GM23248 (cell line): Measurements from ENCODE around the gene ABCD1. TPM values are rescaled to one million over a fixed set of nuclear protein-coding genes. Genes with fewer than 3 reads are reported as not detected.
"Not testable (repeated sequence)": the region's sequence is repeated elsewhere in the genome, so short reads cannot be mapped to it uniquely, and the experiment has no call there.

Source experiments
- DNase-seq: peaks from one replicate; pipeline ENCODE4 v3.0.0-alpha.2; 2015
- H2AFZ ChIP-seq: fragments of 200-600 bp; sonication (generic); 2 replicates; pipeline ENCODE4 v1.6.1; 2016; ENCODE audit warnings: antibody characterized with exemption
- H3F3A ChIP-seq: fragments of 200-600 bp; sonication (generic); 2 replicates; pipeline ENCODE4 v1.6.1; 2016; ENCODE audit warnings: mild to moderate bottlenecking, antibody characterized with exemption, mixed run types; ENCODE audit not compliant: insufficient read depth
- H3K27ac ChIP-seq: fragments of 200-600 bp; sonication (generic); 2 replicates; pipeline ENCODE4 v1.5.1; 2016; ENCODE audit warnings: mild to moderate bottlenecking
- H3K27me3 ChIP-seq: fragments of 200-600 bp; sonication (generic); replicated peaks from 2 replicates; pipeline ENCODE4 v1.6.1; 2016; ENCODE audit warnings: mild to moderate bottlenecking; ENCODE audit not compliant: insufficient read depth
- H3K36me3 ChIP-seq: fragments of 200-600 bp; sonication (generic); 2 replicates; pipeline ENCODE4 v1.6.1; 2016; ENCODE audit warnings: low read depth, mild to moderate bottlenecking
- H3K4me1 ChIP-seq: fragments of 200-600 bp; sonication (generic); 2 replicates; pipeline ENCODE4 v1.6.1; 2016; ENCODE audit warnings: mild to moderate bottlenecking; ENCODE audit not compliant: insufficient read depth
- H3K4me2 ChIP-seq: fragments of 200-600 bp; sonication (generic); one replicate; pipeline ENCODE4 v1.6.1; 2016; ENCODE audit warnings: mild to moderate bottlenecking; ENCODE audit not compliant: unreplicated experiment
- H3K4me3 ChIP-seq: fragments of 200-600 bp; sonication (generic); 2 replicates; pipeline ENCODE4 v1.5.1; 2016; ENCODE audit warnings: mild to moderate bottlenecking
- H3K79me2 ChIP-seq: fragments of 200-600 bp; sonication (generic); 2 replicates; pipeline ENCODE4 v1.6.1; 2016; ENCODE audit warnings: mild to moderate bottlenecking; ENCODE audit not compliant: insufficient read depth
- H3K9ac ChIP-seq: fragments of 200-600 bp; sonication (generic); 2 replicates; pipeline ENCODE4 v1.6.1; 2016; ENCODE audit warnings: mild to moderate bottlenecking
- H3K9me2 ChIP-seq: fragments of 200-600 bp; sonication (generic); 2 replicates; pipeline ENCODE4 v1.6.1; 2016; ENCODE audit warnings: mixed run types, mild to moderate bottlenecking, moderate library complexity; ENCODE audit not compliant: insufficient read depth
- H3K9me3 ChIP-seq: fragments of 200-600 bp; sonication (generic); one replicate; pipeline ENCODE4 v1.6.1; 2017; ENCODE audit warnings: low read depth
- H4K20me1 ChIP-seq: fragments of 200-600 bp; sonication (generic); 2 replicates; pipeline ENCODE4 v1.6.0; 2016; ENCODE audit not compliant: insufficient read depth
- EZH2 ChIP-seq: fragments of 200-600 bp; sonication (generic); IDR thresholded peaks from 2 replicates; pipeline ENCODE4 v1.6.1; 2018; ENCODE audit warnings: antibody characterized with exemption, mild to moderate bottlenecking; ENCODE audit not compliant: insufficient read depth, poor library complexity, severe bottlenecking
- EZH2phosphoT487 ChIP-seq: fragments of 200-600 bp; sonication (generic); IDR thresholded peaks from 2 replicates; pipeline ENCODE4 v1.6.1; 2018; ENCODE audit warnings: antibody characterized with exemption, moderate library complexity, mild to moderate bottlenecking, low read depth; ENCODE audit not compliant: insufficient read depth
- WGBS, 2 experiments: methylation state at CpG; one replicate each; pipeline ENCODE4 v1.1.6; 2015 to 2017; ENCODE audit warnings: low lambda C conversion rate in 2 of 2, low coverage in 1 of 2; ENCODE audit errors: missing lambda C conversion rate in 2 of 2; 5-methylcytosine and 5-hydroxymethylcytosine counted together
- in situ Hi-C: fragments of 300-500 bp; cut with MboI; formaldehyde crosslinking; loops from 2 replicates; pipeline ENCODE4 v1.15.0; 2020
- polyA plus RNA-seq: library from polyadenylated mRNA; unstranded; fragments of >200 nt; fragmentation: Nextera tagmentation; extraction: Ambion mirVana; gene quantifications from 2 replicates; pipeline ENCODE4 v1.2.1, GENCODE V29; 2016
- total RNA-seq: library from RNA; depleted of rRNA; stranded (reverse); fragments of >200 nt; shearing (Covaris generic); gene quantifications from 2 replicates; pipeline ENCODE4 v1.2.3, GENCODE V29; 2014; rRNA removed

Gene ABCD1
- total RNA-seq (24.4 and 24.9 TPM in 2 replicates), polyA plus RNA-seq (9.5 and 9.8 TPM in 2 replicates)

- H3K27me3 ChIP-seq: no peaks in the 10 kb centered on the region
- H3K4me1 ChIP-seq: peaks cover 18% of the 10 kb centered on the region; the same call in 1 of the 2 replicates
- TF ChIP-seq EZH2 (no peak), EZH2phosphoT487 (no peak)
- peak within 1 kb of the TSS; percentile 95 for H3K9ac ChIP-seq
- in situ Hi-C loops: no loop called here
- H3K9me3 ChIP-seq: no peaks in the 10 kb centered on the region
- peak within 1 kb of the TSS; percentile 73 for H3K4me2 ChIP-seq
- peaks cover 52% of the 10 kb centered on the region for H3K79me2 ChIP-seq
- peak within 1 kb of the TSS; percentile 77 for H3K4me3 ChIP-seq
- WGBS, 2 experiments: 2% methylated on average over 37 of the region's 88 CpGs; no CpG with 5 or more reads in 1 of the 2 experiments
- peak; percentile 91 for DNase-seq
- H4K20me1 ChIP-seq: no peaks in the 10 kb centered on the region
- peaks cover 5% of the 10 kb centered on the region; the same call in 1 of the 2 replicates for H3F3A ChIP-seq
- H2AFZ ChIP-seq: peak within 1 kb of the TSS; percentile 44; the same call in 1 of the 2 replicates
- no peaks in the 10 kb centered on the region; the same call in 1 of the 2 replicates for H3K36me3 ChIP-seq
- no peaks in the 10 kb centered on the region for H3K9me2 ChIP-seq
- H3K27ac ChIP-seq: peak within 1 kb of the TSS; percentile 89
These were observed at the start of gene ABCD1, which contains the start of gene BCAP31 for GRCh38 chrX:153724252-153725038. Gene ABCD1, plus strand, starts transcription at chrX:153724856. Its CDS starts 411 bp downstream, at chrX:153725267. Gene BCAP31, minus strand, starts transcription at chrX:153724387. Its CDS starts 1,143 bp downstream, at chrX:153723244.

- no peaks in the 10 kb centered on the region for H3F3A ChIP-seq
- H3K4me3 ChIP-seq: no peak overlapping the region
- H3K36me3 ChIP-seq: no peaks in the 10 kb centered on the region
- H3K27me3 ChIP-seq: no peaks in the 10 kb centered on the region
- no peak overlapping the region for H3K4me2 ChIP-seq
- in situ Hi-C loops: no loop called here
- H3K4me1 ChIP-seq: no peaks in the 10 kb centered on the region
- no peaks in the 10 kb centered on the region for H4K20me1 ChIP-seq
- H3K27ac ChIP-seq: no peak overlapping the region
- H3K9me2 ChIP-seq: no peaks in the 10 kb centered on the region
- 50 to 70% methylated on average over 3 to 11 of the region's 12 CpGs for WGBS, 2 experiments
- no peak overlapping the region for H3K9ac ChIP-seq
- no peak for TF ChIP-seq EZH2phosphoT487
- no peak for TF ChIP-seq EZH2
- no peaks in the 10 kb centered on the region for H3K9me3 ChIP-seq
- H3K79me2 ChIP-seq: no peaks in the 10 kb centered on the region
- H2AFZ ChIP-seq: no peak overlapping the region
- no peak for DNase-seq
These were observed 43.5 kb upstream of the ABCD1 start for GRCh38 chrX:153681175-153681574.

- H4K20me1 ChIP-seq, H3K27me3 ChIP-seq, H3K4me2 ChIP-seq, H3K79me2 ChIP-seq, H3K4me3 ChIP-seq, in situ Hi-C loops, H3K9ac ChIP-seq, H3K9me3 ChIP-seq, DNase-seq, H3K4me1 ChIP-seq, H3K9me2 ChIP-seq, H2AFZ ChIP-seq, H3K27ac ChIP-seq, H3K36me3 ChIP-seq, H3F3A ChIP-seq: not testable (repeated sequence)
- WGBS, 2 experiments: 88% methylated on average over 4 to 8 of the region's 8 CpGs
These were observed 41.2 kb upstream of the ABCD1 start for GRCh38 chrX:153683486-153683885.

GRCh38 chrX:153684467-153685155 lies 40.0 kb upstream of the ABCD1 start:
- Histone ChIP-seq H4K20me1 (no peaks in the 10 kb centered on the region), H3K9me2 (no peaks in the 10 kb centered on the region), H3K9me3 (no peaks in the 10 kb centered on the region), H3K4me3 (no peak overlapping the region), H3K27me3 (no peaks in the 10 kb centered on the region), H3K27ac (no peak overlapping the region), H3F3A (no peaks in the 10 kb centered on the region), H3K36me3 (no peaks in the 10 kb centered on the region), H3K9ac (no peak overlapping the region), H3K79me2 (no peaks in the 10 kb centered on the region), H3K4me1 (no peaks in the 10 kb centered on the region), H2AFZ (no peak overlapping the region), H3K4me2 (no peak overlapping the region)
- no peak for TF ChIP-seq EZH2phosphoT487
- no peak for TF ChIP-seq EZH2
- WGBS, 2 experiments: 19% methylated on average over 19 of the region's 21 CpGs; no CpG with 5 or more reads in 1 of the 2 experiments
- in situ Hi-C loops: no loop called here
- DNase-seq: no peak
